Activated CD8-positive, alpha-beta memory T cell treated with anti-CD3 and anti-CD28 coated beads for 24 hours (primary cell): ENCODE results near the gene PDPR.
A peak's percentile ranks its signal among the peaks of the same experiment; 100 is the strongest.
"Not testable (repeated sequence)": the region's sequence is repeated elsewhere in the genome, so short reads cannot be mapped to it uniquely, and the experiment has no call there.

Source experiments
- DNase-seq: peaks from one replicate; pipeline ENCODE4 v3.0.0-alpha.2; 2020

Gene PDPR

GRCh38 chr16:70135796-70136195, 21.7 kb downstream of the PDPR start:
- not testable (repeated sequence) for DNase-seq

DNA sequence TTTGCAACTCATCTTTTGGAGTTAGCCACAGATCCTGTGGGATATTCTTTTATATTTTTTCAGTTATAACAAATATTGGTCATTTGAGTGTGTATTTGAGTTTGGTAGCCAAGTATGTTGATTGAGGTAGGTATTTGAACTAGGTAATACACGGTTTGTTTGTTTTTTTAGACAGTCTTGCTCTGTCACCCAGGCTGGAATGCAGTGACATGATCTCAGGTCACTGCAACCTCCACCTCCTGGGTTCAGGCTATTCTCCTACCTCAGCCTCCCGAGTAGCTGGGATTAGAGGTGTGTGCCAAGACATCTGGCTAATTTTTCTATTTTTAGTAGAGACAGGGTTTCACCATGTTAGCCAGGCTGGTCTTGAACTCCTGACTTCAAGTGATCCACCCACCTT, 22.5 kb downstream of the PDPR start:
- not testable (repeated sequence) for DNase-seq

DNA sequence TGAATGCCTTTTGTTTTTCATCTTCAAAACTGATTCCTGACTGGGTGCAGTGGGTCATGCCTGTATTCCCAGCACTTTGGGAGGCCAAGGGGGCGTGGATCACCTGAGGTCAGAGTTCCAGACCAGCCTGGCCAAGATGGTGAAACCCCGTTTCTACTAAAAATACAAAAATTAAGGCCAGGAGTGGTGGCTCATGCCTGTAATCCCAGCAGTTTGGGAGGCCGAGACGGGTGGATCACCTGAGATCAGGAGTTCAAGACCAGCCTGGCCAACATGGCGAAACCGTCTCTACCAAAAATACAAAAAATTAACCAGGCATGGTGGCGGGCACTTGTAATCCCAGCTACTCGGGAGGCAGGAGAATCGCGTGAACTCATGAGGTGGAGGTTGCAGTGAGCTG, 28.6 kb downstream of the PDPR start:
- not testable (repeated sequence) for DNase-seq

DNA sequence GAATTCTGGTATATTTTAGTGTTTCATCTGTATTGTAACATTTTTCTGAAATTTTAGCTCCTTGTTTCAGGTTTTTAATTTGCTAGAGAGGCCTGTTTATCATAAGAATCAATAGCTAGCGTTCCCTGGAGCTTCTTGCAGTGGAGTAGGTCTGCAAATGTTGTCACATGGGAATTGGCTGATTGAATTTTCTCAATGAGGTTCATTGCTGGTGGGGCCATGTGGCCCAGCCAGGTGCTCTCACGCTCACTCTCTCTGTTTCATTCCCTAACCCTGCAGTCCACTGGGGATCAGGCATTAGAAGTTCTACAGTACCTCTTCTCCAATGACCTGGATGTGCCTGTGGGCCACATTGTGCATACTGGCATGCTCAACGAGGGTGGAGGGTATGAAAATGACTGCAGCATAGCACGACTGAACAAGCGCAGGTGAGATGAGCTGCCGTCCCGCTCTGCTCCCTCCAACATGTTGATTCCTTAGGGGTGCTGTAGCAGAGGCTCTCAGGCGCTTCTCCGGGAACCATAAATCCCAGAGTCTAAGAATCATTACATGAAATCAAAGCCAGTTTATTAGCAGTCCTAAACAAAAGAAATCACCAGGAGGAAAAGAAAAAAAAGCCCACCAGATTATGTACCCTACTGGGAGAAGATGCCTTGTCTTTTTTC, 29.2 kb downstream of the PDPR start:
- not testable (repeated sequence) for DNase-seq

- not testable (repeated sequence) for DNase-seq
Observed at GRCh38 chr16:70147853-70148252, 33.7 kb downstream of the PDPR start.

- DNase-seq, result not testable (repeated sequence)
Observed at GRCh38 chr16:70148453-70148852, 34.3 kb downstream of the PDPR start.

DNA sequence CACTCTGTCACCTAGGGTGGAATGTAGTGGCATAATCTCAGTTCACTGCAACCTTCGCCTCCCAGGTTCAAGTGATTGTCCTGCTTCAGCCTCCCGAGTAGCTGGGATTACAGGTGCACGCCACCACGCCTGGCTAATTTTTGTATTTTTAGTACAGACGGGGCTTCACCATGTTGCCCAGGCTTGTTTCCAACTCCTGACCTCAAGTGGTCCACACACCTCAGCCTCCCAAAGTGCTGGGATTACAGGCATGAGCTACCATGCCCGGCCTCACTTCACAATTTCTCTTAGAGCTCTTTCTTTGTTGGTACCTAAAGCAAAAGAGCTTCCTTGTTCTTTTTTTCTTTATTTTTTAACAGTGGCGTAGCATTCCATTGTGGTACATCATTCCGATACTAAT, 35.2 kb downstream of the PDPR start:
- not testable (repeated sequence) for DNase-seq

- DNase-seq, result no peak
Observed at GRCh38 chr16:70151391-70151790, 37.3 kb downstream of the PDPR start.

DNA sequence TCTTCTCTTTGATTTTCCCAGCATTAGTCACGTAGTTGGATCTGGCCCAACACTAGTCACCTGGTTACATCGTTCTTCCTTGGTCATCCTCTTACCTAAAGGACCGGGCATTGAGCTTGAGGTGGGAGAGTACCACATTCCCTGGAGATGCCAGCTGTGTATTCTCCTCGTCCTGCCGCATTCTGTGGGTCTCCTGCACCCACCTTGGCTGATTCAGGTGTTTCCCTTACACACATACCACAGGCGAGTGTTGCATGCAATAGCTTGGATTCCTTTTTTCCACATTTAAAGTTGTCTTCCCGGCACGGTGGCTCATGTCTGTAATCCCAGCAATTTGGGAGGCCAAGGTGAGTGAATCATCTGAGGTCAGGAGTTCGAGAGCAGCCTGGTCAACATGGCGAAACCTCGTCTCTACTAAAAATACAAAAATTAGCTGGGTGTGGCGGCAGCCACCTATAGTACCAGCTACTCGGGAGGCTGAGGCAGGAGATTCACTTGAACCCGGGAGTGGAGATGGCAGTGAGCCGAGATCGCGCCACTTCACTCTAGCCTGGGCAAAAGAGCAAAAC, 37.9 kb downstream of the PDPR start:
- DNase-seq, result no peak

DNA sequence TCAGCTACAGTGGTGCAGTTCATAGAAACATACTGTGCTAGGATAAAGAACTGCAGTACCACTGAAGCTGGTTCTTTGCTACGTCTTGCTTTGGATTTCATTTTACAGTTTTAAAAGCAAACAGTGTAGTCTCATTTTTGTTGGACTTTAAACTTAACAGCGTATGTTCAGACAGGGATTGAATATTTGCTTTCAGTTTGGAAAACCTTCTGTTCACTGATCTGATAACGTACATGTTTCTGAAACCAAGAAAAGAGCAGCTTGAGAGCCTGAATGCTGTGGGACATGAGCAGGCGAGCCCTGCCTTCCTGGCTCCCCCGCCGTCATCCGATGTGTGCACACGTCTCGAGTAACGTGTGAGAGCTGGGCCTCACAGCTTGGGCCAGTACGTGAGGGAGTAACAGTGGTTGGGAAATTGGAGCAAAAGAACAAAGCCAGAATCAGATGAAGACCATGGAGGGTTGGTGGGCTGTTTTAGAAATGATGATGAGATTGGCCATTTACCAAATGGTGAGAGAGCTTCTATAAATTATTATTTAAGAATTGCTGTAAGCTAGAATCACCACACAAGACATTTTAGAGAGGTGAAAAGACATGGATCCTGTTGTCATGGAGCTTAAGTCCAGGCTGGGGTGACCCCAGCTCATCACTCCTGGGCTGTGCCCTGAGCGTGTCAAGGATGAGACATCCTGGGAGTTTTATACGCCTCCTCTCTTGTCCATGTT, 38.6 kb downstream of the PDPR start:
- no peak for DNase-seq

DNA sequence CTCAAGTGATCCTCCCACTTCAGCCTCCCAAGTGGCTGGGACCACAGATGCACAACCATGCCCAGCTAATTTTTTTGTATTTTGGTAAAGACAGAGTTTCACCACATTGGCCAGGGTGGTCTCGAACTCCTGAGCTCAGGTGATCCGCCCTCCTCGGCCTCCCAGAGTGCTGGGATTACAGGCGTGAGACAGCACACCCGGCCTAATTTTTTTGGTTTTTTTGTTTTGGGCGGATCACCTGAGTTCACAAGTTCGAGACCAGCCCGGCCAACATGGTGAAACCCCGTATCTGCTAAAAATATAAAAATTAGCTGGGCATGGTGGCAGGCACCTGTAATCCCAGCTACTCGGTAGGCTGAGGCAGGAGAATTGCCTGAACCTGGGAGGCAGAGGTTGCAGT, 40.6 kb downstream of the PDPR start:
- not testable (repeated sequence) for DNase-seq

- DNase-seq, result peak; percentile 59
Observed at GRCh38 chr16:70156207-70156978, 42.3 kb downstream of the PDPR start.

DNA sequence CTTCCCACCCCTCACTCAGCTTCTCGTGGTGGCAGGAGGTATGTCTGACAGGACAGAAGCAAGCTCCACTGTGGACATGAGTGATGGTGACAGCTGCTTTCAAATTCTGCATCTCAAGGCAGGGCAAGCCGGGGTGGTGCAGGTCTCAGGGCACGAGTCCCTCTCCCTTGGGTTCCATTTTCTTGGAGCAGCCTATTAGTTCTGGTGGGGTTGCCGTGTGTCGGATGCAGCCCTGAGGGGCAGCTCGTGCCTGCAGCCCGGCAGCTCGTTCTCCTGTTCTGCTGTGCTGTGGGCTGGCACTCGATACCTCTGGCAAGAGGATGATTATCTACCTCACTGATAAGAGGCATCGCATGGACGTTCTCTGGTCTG, 43.0 kb downstream of the PDPR start:
- DNase-seq, result peak; percentile 57

DNA sequence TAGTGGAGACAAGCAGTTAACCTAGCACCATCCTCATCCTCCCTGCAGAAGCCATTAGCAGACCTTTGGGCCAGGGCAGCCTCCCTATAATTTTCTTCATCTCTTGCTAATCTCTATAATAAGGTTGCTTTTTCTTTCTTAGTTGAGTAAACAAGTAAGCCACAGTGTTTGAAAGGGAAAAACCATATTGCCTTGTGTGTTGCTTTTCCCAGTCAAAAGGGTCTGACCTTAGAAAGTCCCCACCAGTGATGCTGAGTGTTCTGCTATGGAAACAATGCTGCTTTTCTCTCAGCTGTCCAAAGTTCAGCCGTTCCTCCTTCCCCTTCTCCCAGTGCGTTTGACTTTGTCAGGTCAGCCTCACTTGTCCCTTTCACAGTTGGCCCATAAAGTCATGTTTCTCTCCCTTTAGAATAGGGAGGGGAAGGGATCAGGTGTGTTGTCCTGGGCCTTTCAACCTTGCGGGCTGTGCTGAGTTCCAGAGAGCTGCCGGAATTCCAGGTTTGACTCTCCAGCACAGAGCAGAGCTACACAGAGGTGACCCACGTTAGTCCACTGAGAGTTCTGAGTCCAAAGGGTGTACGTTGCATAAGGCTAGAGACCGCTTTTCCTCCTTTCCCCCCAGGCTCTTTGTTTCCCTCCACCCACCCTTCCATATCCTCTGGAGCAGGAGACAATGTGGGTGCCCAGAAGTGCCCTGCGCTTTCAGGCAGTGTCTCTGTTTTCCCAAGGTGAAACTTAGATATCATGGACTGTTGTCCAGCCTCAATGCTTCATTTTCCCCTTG, 43.5 kb downstream of the PDPR start:
- peak; percentile 55 for DNase-seq

DNA sequence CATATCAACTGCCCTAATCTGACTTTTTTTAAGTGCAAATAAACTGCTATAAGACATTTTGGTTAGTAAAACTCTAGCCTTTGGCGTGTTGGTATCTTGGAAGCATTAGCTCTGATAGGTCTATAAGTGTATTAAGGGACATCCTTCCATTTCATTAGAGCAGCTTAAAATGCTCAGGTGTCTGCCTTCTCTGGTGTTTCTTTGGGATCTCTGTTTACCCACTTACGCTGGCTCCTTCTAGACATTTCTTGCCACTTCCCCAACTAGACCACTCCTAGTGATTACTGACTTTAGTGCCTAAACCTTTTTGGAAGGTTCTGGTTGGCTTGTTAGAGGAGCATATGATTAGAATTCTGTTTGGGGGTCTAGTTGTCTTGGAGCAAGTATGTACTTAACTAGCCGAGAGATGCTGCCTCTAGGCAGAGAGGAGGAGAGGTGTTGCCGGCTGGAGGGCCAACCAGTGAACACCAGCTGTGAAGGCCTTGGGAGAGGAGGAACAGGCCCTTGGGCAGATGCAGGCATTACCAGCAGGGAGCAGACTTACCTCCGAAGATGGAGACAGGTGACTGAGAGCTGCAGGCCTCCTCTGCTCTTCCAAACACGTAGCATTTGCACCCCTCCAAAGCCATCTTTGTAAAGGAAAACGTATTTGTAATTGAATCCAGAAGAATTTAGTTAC, 44.3 kb downstream of the PDPR start:
- no peak for DNase-seq

- DNase-seq, result peak; percentile 58
Observed at GRCh38 chr16:70159355-70160348, 45.5 kb downstream of the PDPR start.

DNA sequence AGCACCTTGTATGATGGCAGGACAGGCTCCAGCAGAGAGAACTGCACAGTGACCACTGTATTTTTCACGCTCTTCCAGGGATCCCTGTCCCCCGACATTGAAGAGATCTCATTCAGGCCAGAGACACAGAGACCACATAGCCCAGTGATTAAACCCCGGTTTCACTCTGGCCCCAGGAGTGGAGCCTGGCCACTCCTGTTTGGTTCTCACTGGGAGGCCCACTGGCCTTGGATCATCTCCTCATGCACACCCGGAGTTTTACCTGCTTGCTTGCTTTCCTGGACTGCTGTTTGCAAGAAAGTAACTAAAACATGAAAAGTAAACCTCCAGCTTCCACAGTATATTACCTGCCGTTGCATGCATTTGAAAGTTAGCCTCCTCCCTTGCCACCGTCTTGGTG, 46.3 kb downstream of the PDPR start:
- peak; percentile 56 for DNase-seq

DNA sequence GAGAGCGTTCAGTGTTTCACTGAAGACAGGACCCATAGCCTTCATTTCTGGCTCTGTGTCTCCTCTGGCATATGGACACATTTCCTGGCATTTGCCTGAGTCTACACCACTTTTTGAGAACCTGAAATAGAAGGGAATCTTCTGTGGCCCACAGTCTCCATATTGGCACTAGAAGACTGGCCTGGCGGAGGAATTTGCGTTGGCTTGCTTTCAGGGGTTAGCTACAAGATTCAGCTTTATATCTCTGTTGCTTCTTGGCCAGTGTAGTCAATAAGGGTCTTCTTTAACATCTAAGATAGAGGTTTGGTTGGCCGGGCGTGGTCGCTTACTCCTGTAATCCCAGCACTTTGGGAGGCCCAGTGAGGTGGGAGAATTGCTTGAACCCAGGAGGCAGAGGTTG, 46.7 kb downstream of the PDPR start:
- no peak for DNase-seq

DNA sequence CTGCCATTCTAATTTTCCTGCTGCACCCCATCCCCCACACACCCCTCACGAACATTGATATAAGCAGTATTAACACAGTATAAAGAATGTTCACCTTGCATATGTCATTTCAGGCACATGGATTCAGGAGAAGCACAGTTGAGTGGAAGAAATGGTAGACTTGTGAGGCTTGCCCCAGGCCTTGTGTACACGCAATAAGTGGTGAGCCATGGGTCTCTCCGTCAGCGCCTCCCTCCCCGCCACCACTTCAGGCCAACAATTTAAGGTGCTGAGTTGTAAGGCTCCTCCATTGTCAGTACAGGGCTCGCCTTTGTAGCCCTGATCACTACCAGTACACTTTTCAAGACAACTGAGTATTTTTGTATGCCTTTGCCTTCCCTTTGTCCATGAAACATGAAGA, 47.2 kb downstream of the PDPR start:
- peak; percentile 56 for DNase-seq

- peak; percentile 57 for DNase-seq
Observed at GRCh38 chr16:70162041-70162451, 47.9 kb downstream of the PDPR start.

DNA sequence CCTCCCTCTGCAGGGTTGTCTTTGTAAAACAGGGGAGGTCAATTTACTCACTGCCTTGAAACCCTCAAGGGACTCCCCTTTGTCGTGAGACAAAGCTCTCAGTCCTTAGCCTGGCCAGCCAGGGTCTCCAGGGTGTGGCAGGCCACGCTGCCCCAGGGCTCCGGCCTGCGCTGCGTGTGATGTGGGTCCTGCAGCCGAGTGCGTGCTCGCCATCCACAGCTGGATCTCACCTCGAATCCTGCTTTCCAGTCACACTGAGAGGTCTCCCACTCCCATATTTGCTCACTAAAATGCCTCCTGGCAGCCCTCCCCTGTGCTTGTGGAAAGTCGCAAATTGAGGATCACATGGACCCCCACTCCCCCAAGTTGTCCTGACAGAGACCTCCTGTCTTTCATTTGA, 49.5 kb downstream of the PDPR start:
- peak; percentile 59 for DNase-seq
